Activated T-cell treated with anti-CD3 and anti-CD28 coated beads for 1 hour (primary cell): ENCODE results near the gene BLOC1S3.
"Not testable (repeated sequence)": the region's sequence is repeated elsewhere in the genome, so short reads cannot be mapped to it uniquely, and the experiment has no call there.

ENCODE experiments used
- DNase-seq: peaks from one replicate; pipeline ENCODE4 v3.0.0-alpha.2; 2020; ENCODE audit warnings: low read depth

The BLOC1S3 gene

GRCh38 chr19:45224645-45225044 is 46.1 kb downstream of the BLOC1S3 start:
- DNase-seq, result no peak

DNA sequence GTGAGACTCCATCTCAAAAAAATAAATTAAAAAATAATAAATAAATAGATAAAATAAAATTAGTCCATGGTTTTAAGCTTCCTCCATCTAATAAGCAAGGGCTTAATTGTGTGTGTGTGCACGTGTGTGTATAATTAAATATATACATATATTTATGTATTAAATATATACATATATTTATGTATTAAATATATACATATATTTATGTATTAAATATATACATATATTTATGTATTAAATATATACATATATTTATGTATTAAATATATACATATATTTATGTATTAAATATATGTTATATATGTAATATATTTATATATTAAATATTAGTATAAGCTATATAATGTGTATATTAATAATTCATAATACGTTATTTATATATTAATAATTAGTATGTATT is 50.5 kb downstream of the BLOC1S3 start:
- not testable (repeated sequence) for DNase-seq
